GM12878 (cell line): ENCODE results near the gene EPB41L4B. TPM values are rescaled to one million over a fixed set of nuclear protein-coding genes. Genes with fewer than 3 reads are reported as not detected.

Experiments
- ATAC-seq: fragments of 200-7000 bp; cut with Tn5 transposase; 3 replicates; pipeline ENCODE4 v1.9.1; 2020; ENCODE audit warnings: mild to moderate bottlenecking, moderate library complexity
- BruUV-seq: library from RNA; stranded (reverse); fragments of 400-500 nt; replicated peaks from 2 replicates; lab custom pipeline; 2021; lab: Mats Ljungman, UMichigan
- CTCF ChIA-PET: fragments of 300-600 bp; sonication (Branson Sonifier 250); formaldehyde crosslinking; extraction: SDS; loops from one replicate; lab custom pipeline; 2021; ENCODE audit warnings: inconsistent platforms; lab: Yijun Ruan, JAX
- POLR2A ChIA-PET: fragments of 350-600 bp; formaldehyde crosslinking; extraction: SDS; loops from one replicate; lab custom pipeline; 2021; ENCODE audit warnings: inconsistent platforms; lab: Charles Lee
- RAD21 ChIA-PET: fragments of 300-600 bp; sonication (Branson Sonifier 250); formaldehyde crosslinking; loops from one replicate; lab custom pipeline; 2023; ENCODE audit warnings: antibody characterized with exemption; ENCODE audit not compliant: unreplicated experiment; lab: Charles Lee
- SMC1A ChIA-PET: fragments of 300-600 bp; sonication (Branson Sonifier 250); formaldehyde crosslinking; loops from one replicate; lab custom pipeline; 2023; ENCODE audit not compliant: unreplicated experiment, uncharacterized antibody; lab: Charles Lee
- DNase-seq: peaks from one replicate; pipeline ENCODE4 v3.0.0-alpha.2; 2011; ENCODE audit warnings: low read depth, low spot score
- FAIRE-seq: peaks from 3 replicates; lab custom pipeline; 2011; peaks lifted over from hg19 to GRCh38; lab: Jason Lieb, UNC
- H2AFZ ChIP-seq: 2 replicates; pipeline ENCODE4 v1.6.0; 2011; ENCODE audit warnings: low read depth, low read length, control low read depth; ENCODE audit not compliant: control insufficient read depth
- H3K27ac ChIP-seq: 2 replicates; pipeline ENCODE4 v1.5.1; 2011; ENCODE audit warnings: control low read depth; ENCODE audit not compliant: control insufficient read depth, insufficient read depth
- H3K27me3 ChIP-seq, 2 experiments: replicated peaks in 1 of 2; 2 replicates each; pipeline versions ENCODE4 v1.6.0 to v1.6.1; 2011; ENCODE audit warnings: low read length in 1 of 2; ENCODE audit not compliant: control insufficient read depth in 2 of 2, insufficient read depth in 2 of 2
- H3K36me3 ChIP-seq, 2 experiments: 2 replicates each; pipeline ENCODE4 v1.5.1; 2011; ENCODE audit warnings: low read length in 1 of 2; ENCODE audit not compliant: control insufficient read depth in 2 of 2, insufficient read depth in 2 of 2
- H3K4me1 ChIP-seq: 2 replicates; pipeline ENCODE4 v1.6.1; 2011; ENCODE audit warnings: mild to moderate bottlenecking, low read length, moderate library complexity, mixed read lengths; ENCODE audit not compliant: control insufficient read depth, insufficient read depth
- H3K4me2 ChIP-seq: 2 replicates; pipeline ENCODE4 v1.6.0; 2011; ENCODE audit warnings: control low read depth; ENCODE audit not compliant: control insufficient read depth, insufficient read depth
- H3K4me3 ChIP-seq: fragments of 200-600 bp; sonication (generic); 2 replicates; pipeline ENCODE4 v1.5.1; 2016
- H3K79me2 ChIP-seq: 2 replicates; pipeline ENCODE4 v1.6.0; 2011; ENCODE audit warnings: low read length; ENCODE audit not compliant: control insufficient read depth, insufficient read depth
- H3K9ac ChIP-seq: 2 replicates; pipeline ENCODE4 v1.8.0; 2011; ENCODE audit warnings: low read length, control low read depth, mixed read lengths; ENCODE audit not compliant: control insufficient read depth, insufficient read depth
- H3K9me3 ChIP-seq: replicated peaks from 3 replicates; pipeline ENCODE4 v1.5.1; 2011; ENCODE audit warnings: mild to moderate bottlenecking, low read length; ENCODE audit not compliant: control insufficient read depth, insufficient read depth
- H4K20me1 ChIP-seq: 2 replicates; pipeline ENCODE4 v1.6.0; 2011; ENCODE audit not compliant: control insufficient read depth, insufficient read depth
- ATF2 ChIP-seq: IDR thresholded peaks from 2 replicates; pipeline ENCODE4 v1.6.1; 2012; ENCODE audit warnings: low read length, inconsistent platforms
- CBX3 ChIP-seq: fragments of 200-600 bp; sonication (generic); IDR thresholded peaks from 2 replicates; pipeline ENCODE4 v1.6.1; 2016; ENCODE audit warnings: low read depth, borderline replicate concordance
- EED ChIP-seq: sonication (generic); IDR thresholded peaks from 2 replicates; pipeline ENCODE4 v1.6.1; 2016; ENCODE audit warnings: antibody characterized with exemption, low read depth
- ETV6 ChIP-seq, 2 experiments: fragments of 450-650 bp in 1 of 2; IDR thresholded peaks in 1 of 2; conservative IDR thresholded peaks in 1 of 2; 2 replicates each; pipeline ENCODE4 v1.6.1; 2014; ENCODE audit warnings: antibody characterized with exemption in 1 of 2, borderline replicate concordance in 1 of 2, low read depth in 1 of 2, mild to moderate bottlenecking in 1 of 2, moderate library complexity in 1 of 2
- HDAC6 ChIP-seq: fragments of 200-600 bp; sonication (generic); IDR thresholded peaks from one replicate; pipeline ENCODE4 v1.8.0; 2017; ENCODE audit warnings: antibody characterized with exemption; ENCODE audit not compliant: unreplicated experiment
- SIX5 ChIP-seq: IDR thresholded peaks from 2 replicates; pipeline ENCODE4 v1.6.1; 2011; ENCODE audit warnings: mild to moderate bottlenecking, low read depth, low read length, moderate library complexity; ENCODE audit not compliant: severe bottlenecking
- SUPT20H ChIP-seq: IDR thresholded peaks from 2 replicates; pipeline ENCODE4 v1.6.1; 2011; ENCODE audit warnings: low read depth, mild to moderate bottlenecking, low read length, moderate library complexity, borderline replicate concordance; ENCODE audit not compliant: control insufficient read depth
- TARDBP ChIP-seq: IDR thresholded peaks from 2 replicates; pipeline ENCODE4 v1.6.1; 2016; ENCODE audit warnings: borderline replicate concordance
- TCF3 ChIP-seq: IDR thresholded peaks from 2 replicates; pipeline ENCODE4 v1.6.1; 2012; ENCODE audit warnings: low read depth, mild to moderate bottlenecking, low read length, borderline replicate concordance; ENCODE audit not compliant: insufficient read depth
- USF1 ChIP-seq: IDR thresholded peaks from 2 replicates; pipeline ENCODE4 v1.6.1; 2011; ENCODE audit warnings: borderline replicate concordance, low read depth, mild to moderate bottlenecking, moderate library complexity, mixed read lengths, low read length; ENCODE audit not compliant: insufficient read depth; ENCODE audit errors: extremely low read length
- YBX1 ChIP-seq: fragments of 450-650 bp; IDR thresholded peaks from 2 replicates; pipeline ENCODE4 v1.6.1; 2016; ENCODE audit warnings: antibody characterized with exemption
- ZBTB33 ChIP-seq: fragments of 450-650 bp; IDR thresholded peaks from 2 replicates; pipeline ENCODE4 v1.6.1; 2017; ENCODE audit warnings: mild to moderate bottlenecking
- WGBS: methylation state at CpG from one replicate; pipeline ENCODE4 v1.1.6; 2016; ENCODE audit warnings: low lambda C conversion rate; ENCODE audit not compliant: insufficient replicate concordance, insufficient coverage; ENCODE audit errors: missing lambda C conversion rate; 5-methylcytosine and 5-hydroxymethylcytosine counted together
- in situ Hi-C: fragments of 300-500 bp; cut with MboI; formaldehyde crosslinking; loops from 9 replicates; pipeline ENCODE4 v1.14.3; 2018; ENCODE audit warnings: mixed read lengths
- intact Hi-C: fragments of 100-400 bp; cut with micrococcal nuclease; formaldehyde crosslinking; loops from one replicate; pipeline ENCODE4 v1.14.2; 2022; ENCODE audit not compliant: unreplicated experiment
- polyA plus RNA-seq, 11 experiments: library from polyadenylated mRNA; depleted of rRNA in 4 of 11; unstranded in 6 of 11; stranded (reverse) in 5 of 11; fragments of >200 nt; fragmentation: Nextera tagmentation in 4 of 11; fragmentation: Illumina TruSeq in 1 of 11; extraction: Ambion mirVana in 4 of 11; extraction: Trizol in 1 of 11; gene quantifications; 1 replicate in 1 of 11; 2 replicates in 10 of 11; pipeline versions ENCODE4 v1.2.1 to v1.2.3, GENCODE V29; 2011 to 2016; ENCODE audit warnings: inconsistent platforms in 2 of 11, missing spikeins in 2 of 11, low read depth in 1 of 11
- total RNA-seq, 4 experiments: library from RNA; depleted of rRNA in 3 of 4; stranded (reverse); fragments of >200 nt in 3 of 4; fragmentation: Illumina TruSeq in 1 of 4; extraction: Trizol in 1 of 4; gene quantifications; 2 replicates each; pipeline versions ENCODE4 v1.2.1 to v1.2.3, GENCODE V29; 2013 to 2021

Gene EPB41L4B
- total and polyA plus RNA-seq, 10 of the 15 experiments (the other 5 are each of a cell fraction or from before 2014, with no cell fraction given) = 0.04 to 0.75 (median 0.13) TPM; not detected in 1

- FAIRE-seq = no peak
- CTCF ChIA-PET = no interaction called here
- no peak for DNase-seq
- in situ Hi-C loops = no loop called here
- no peaks in the 10 kb centered on the region for H3K36me3 ChIP-seq
- TF ChIP-seq TCF3 (no peak), ETV6 (conservative IDR thresholded peaks at IDR 0.05 in 1 of 2, IDR thresholded peaks at IDR 0.05 in 1 of 2; ENCODE audit: borderline replicate concordance in 1 of 2, low read depth in 1 of 2) (no peak), ZBTB33 (no peak), SUPT20H (no peak), EED (no peak), ATF2 (no peak), USF1 (no peak), YBX1 (no peak), CBX3 (no peak), HDAC6 (no peak), SIX5 (no peak), TARDBP (no peak)
- TF ChIP-seq, all 136 proteins: peak for 0
- Histone ChIP-seq H4K20me1 (no peaks in the 10 kb centered on the region), H3K9me3 (peaks cover 3% of the 10 kb centered on the region; the same call in 2 of the 3 replicates), H3K4me1 (no peaks in the 10 kb centered on the region), H2AFZ (no peak overlapping the region), H3K27ac (no peak overlapping the region), H3K4me2 (no peak overlapping the region), H3K27me3 (no peaks in the 10 kb centered on the region), H3K4me3 (no peak overlapping the region), H3K9ac (no peak overlapping the region), H3K79me2 (no peaks in the 10 kb centered on the region)
- 38% methylated on average over 3 of the region's 3 CpGs for WGBS
- intact Hi-C loops = no loop called here
- ChIA-PET RAD21 (interaction anchor here (1.2 kb wide), 1 partner anchor 133 kb away, joined by 3 read pairs; no protein-coding TSS in a partner anchor), SMC1A (no interaction called here), POLR2A (no interaction called here)
- BruUV-seq = no TSS peak
- ATAC-seq = no peak
These were observed 169.8 kb downstream of the EPB41L4B start for GRCh38 chr9:109150925-109151545.
